ENCODE measurements around the gene PSMA7. TPM values are rescaled to one million over a fixed set of nuclear protein-coding genes. Genes with fewer than 3 reads are reported as not detected.

PSMA7 gene
- total and polyA plus RNA-seq, 2 donors (not counting 1 experiment from before 2014, with no cell fraction given): 140 to 252 TPM

DNA sequence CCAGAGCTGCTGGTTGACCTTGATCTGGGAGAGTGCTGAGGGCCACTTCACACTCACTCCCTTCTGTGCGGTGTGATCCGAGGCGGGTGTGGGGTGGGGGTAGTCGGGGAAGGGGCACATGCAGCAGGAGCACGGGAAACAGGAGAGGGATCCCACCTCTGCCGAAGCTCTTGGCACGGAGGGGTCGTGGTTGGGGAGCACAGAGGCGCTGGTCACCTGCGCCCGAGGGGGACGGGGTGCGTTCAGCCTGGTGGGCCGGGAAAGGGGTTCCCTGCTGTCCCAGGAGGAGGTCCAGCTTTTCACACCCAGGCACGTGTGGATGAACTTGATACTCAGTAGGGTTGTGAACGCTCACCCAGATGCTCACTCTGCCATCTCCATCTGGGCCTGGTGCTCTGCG is 17.7 kb upstream of the PSMA7 start:
- 97% methylated on average over 16 of the region's 17 CpGs for whole genome bisulfite sequencing (ENCODE audit: insufficient coverage)
- H3K9me3 Mint-ChIP-seq (ENCODE audit: insufficient read depth): no peaks in the 10 kb centered on the region
- no peaks in the 10 kb centered on the region for H3K27me3 ChIP-seq (replicated peaks in 1 of 4; ENCODE audit: control extremely low read depth in 1 of 4, control insufficient read depth in 3 of 4, insufficient read depth in 4 of 4, low read length in 3 of 4)
- H3K4me1 Mint-ChIP-seq: peaks cover 9% of the 10 kb centered on the region
- DNase-seq: no peak
- H3K4me3 ChIP-seq (ENCODE audit: control extremely low read depth in 1 of 5, extremely low read depth in 1 of 5, insufficient read depth in 1 of 5, low read depth in 2 of 5, low read length in 4 of 5): no peak overlapping the region
- TF ChIP-seq, protein P1, sequence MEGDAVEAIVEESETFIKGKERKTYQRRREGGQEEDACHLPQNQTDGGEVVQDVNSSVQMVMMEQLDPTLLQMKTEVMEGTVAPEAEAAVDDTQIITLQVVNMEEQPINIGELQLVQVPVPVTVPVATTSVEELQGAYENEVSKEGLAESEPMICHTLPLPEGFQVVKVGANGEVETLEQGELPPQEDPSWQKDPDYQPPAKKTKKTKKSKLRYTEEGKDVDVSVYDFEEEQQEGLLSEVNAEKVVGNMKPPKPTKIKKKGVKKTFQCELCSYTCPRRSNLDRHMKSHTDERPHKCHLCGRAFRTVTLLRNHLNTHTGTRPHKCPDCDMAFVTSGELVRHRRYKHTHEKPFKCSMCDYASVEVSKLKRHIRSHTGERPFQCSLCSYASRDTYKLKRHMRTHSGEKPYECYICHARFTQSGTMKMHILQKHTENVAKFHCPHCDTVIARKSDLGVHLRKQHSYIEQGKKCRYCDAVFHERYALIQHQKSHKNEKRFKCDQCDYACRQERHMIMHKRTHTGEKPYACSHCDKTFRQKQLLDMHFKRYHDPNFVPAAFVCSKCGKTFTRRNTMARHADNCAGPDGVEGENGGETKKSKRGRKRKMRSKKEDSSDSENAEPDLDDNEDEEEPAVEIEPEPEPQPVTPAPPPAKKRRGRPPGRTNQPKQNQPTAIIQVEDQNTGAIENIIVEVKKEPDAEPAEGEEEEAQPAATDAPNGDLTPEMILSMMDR (IDR thresholded peaks at IDR 0.05): no peak
- TF ChIP-seq EZH2 (IDR thresholded peaks at IDR 0.05; ENCODE audit: borderline replicate concordance, insufficient read depth, low read depth, low read length, poor library complexity, severe bottlenecking): no peak
- ChIA-PET CTCF (no interaction called here), POLR2A (no interaction called here)
- no peaks in the 10 kb centered on the region for H3K9me3 ChIP-seq (ENCODE audit: control extremely low read depth in 1 of 3, control insufficient read depth in 2 of 3, insufficient read depth in 1 of 3, low read length in 2 of 3)
- H3K4me3 Mint-ChIP-seq: no peak overlapping the region
- peaks cover 21% of the 10 kb centered on the region for H3K79me2 ChIP-seq (ENCODE audit: control insufficient read depth, insufficient read depth, low read length)
- H3K27me3 Mint-ChIP-seq: no peaks in the 10 kb centered on the region
- no peak overlapping the region for H3K27ac ChIP-seq (ENCODE audit: low read length in 2 of 2)
- no peak for ATAC-seq (ENCODE audit: low read depth)
- H3K27ac Mint-ChIP-seq: no peak overlapping the region
- peaks cover 0 to 21% of the 10 kb centered on the region in 2 experiments for H3K36me3 ChIP-seq (replicated peaks in 1 of 2; ENCODE audit: control extremely low read depth in 1 of 2, control insufficient read depth in 1 of 2, extremely low read depth in 1 of 2, insufficient read depth in 2 of 2, low read length in 1 of 2)
- intact Hi-C loops (cut with micrococcal nuclease): no loop called here
- peaks cover 0 to 4% of the 10 kb centered on the region in 2 donors for H3K4me1 ChIP-seq (ENCODE audit: control insufficient read depth in 2 of 2, insufficient read depth in 2 of 2, low read length in 2 of 2)
- no peak overlapping the region for H2AFZ ChIP-seq (ENCODE audit: insufficient read depth, low read depth, low read length, poor library complexity, severe bottlenecking)
- peaks cover 30% of the 10 kb centered on the region for H4K20me1 ChIP-seq (ENCODE audit: control insufficient read depth, insufficient read depth, low read length, poor library complexity, severe bottlenecking)
- no peak overlapping the region for H3K4me2 ChIP-seq (replicated peaks; ENCODE audit: low read depth, low read length, poor library complexity, severe bottlenecking)
- H3K9ac ChIP-seq (ENCODE audit: low read length): no peak overlapping the region

DNA sequence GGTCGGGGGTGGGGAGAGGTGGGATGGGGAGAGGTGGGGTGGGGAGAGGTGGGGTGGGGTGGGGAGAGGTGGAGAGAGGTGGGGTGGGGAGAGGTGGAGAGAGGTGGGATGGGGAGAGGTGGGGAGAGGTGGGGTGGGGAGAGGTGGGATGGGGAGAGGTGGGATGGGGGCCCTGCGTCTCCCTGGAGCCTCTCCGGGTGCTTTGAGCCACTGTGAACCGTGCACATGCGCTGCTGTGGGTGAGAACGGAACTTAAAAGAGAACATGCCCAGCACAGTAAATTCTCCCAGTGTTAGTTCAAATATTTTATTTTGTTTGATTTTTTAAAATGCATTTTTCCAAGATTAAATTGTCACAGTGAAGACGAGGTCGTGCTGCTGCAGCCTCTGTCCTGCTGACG is 17.1 kb upstream of the PSMA7 start:
- no peak overlapping the region for H3K4me3 ChIP-seq (ENCODE audit: control extremely low read depth in 1 of 5, extremely low read depth in 1 of 5, insufficient read depth in 1 of 5, low read depth in 2 of 5, low read length in 4 of 5)
- DNase-seq: no peak
- H3K4me1 ChIP-seq (ENCODE audit: control insufficient read depth in 2 of 2, insufficient read depth in 2 of 2, low read length in 2 of 2): peaks cover 0 to 4% of the 10 kb centered on the region in 2 donors
- H3K27ac Mint-ChIP-seq: no peak overlapping the region
- H3K9ac ChIP-seq (ENCODE audit: low read length): no peak overlapping the region
- intact Hi-C loops (cut with micrococcal nuclease): no loop called here
- H3K4me3 Mint-ChIP-seq: no peak overlapping the region
- H4K20me1 ChIP-seq (ENCODE audit: control insufficient read depth, insufficient read depth, low read length, poor library complexity, severe bottlenecking): peaks cover 31% of the 10 kb centered on the region
- ATAC-seq (ENCODE audit: low read depth): no peak
- CTCF ChIA-PET: no interaction called here
- H2AFZ ChIP-seq (ENCODE audit: insufficient read depth, low read depth, low read length, poor library complexity, severe bottlenecking): no peak overlapping the region
- H3K27me3 Mint-ChIP-seq: no peaks in the 10 kb centered on the region
- no peaks in the 10 kb centered on the region for H3K27me3 ChIP-seq (replicated peaks in 1 of 4; ENCODE audit: control extremely low read depth in 1 of 4, control insufficient read depth in 3 of 4, insufficient read depth in 4 of 4, low read length in 3 of 4)
- H3K36me3 ChIP-seq (replicated peaks in 1 of 2; ENCODE audit: control extremely low read depth in 1 of 2, control insufficient read depth in 1 of 2, extremely low read depth in 1 of 2, insufficient read depth in 2 of 2, low read length in 1 of 2): peaks cover 0 to 19% of the 10 kb centered on the region in 2 experiments
- no peak overlapping the region for H3K4me2 ChIP-seq (replicated peaks; ENCODE audit: low read depth, low read length, poor library complexity, severe bottlenecking)
- TF ChIP-seq, protein P1 (IDR thresholded peaks at IDR 0.05): no peak
- no peak for TF ChIP-seq EZH2 (IDR thresholded peaks at IDR 0.05; ENCODE audit: borderline replicate concordance, insufficient read depth, low read depth, low read length, poor library complexity, severe bottlenecking)
- 86% methylated on average over 5 of the region's 9 CpGs for WGBS (ENCODE audit: insufficient coverage)
- no peaks in the 10 kb centered on the region for H3K9me3 Mint-ChIP-seq (ENCODE audit: insufficient read depth)
- H3K4me1 Mint-ChIP-seq: peaks cover 11% of the 10 kb centered on the region
- peaks cover 25% of the 10 kb centered on the region for H3K79me2 ChIP-seq (ENCODE audit: control insufficient read depth, insufficient read depth, low read length)
- POLR2A ChIA-PET: no interaction called here
- no peaks in the 10 kb centered on the region for H3K9me3 ChIP-seq (ENCODE audit: control extremely low read depth in 1 of 3, control insufficient read depth in 2 of 3, insufficient read depth in 1 of 3, low read length in 2 of 3)
- H3K27ac ChIP-seq (ENCODE audit: low read length in 2 of 2): no peak overlapping the region
